Measurements from ENCODE around the gene GPR101.

The GPR101 gene, protein sequence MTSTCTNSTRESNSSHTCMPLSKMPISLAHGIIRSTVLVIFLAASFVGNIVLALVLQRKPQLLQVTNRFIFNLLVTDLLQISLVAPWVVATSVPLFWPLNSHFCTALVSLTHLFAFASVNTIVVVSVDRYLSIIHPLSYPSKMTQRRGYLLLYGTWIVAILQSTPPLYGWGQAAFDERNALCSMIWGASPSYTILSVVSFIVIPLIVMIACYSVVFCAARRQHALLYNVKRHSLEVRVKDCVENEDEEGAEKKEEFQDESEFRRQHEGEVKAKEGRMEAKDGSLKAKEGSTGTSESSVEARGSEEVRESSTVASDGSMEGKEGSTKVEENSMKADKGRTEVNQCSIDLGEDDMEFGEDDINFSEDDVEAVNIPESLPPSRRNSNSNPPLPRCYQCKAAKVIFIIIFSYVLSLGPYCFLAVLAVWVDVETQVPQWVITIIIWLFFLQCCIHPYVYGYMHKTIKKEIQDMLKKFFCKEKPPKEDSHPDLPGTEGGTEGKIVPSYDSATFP

DNA sequence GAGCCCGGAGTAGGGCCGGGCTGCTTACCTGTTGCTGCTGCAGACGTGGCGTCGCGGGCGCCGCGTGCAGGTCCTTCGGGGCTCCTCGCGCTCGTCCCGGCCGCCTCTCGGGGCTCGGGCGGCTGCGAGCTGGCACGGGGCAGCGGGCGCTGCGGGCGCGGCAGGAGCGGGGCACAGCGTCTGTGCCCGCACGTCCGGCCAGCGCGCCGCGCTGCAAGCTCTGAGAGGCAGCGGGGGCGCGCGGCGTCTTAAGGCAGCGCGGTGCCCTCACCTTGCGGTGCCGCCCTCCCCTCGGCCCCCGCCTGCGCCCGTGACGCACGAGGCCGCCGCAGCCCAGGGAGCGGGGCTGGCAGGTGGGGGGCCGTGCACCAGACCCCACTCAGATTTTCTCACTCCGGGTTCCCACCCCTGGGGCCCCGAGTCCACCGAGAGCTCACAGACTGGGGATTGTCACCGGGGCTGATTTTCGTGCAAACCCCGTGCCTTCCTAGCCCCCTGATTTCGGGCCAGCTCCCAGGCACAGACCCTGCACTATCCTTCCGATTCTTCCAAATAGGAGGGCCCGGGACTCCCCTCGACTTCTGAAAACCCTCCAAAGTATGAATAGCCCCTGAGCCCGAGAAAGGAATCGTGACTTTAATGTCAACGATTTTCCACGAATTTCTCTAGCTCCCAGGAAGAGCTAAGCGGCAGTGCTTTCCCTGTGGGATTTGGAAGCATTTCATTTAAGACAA lies at the start of gene GPR101:
Gene GPR101 (minus strand): TSS at position 222 of the 734 bp plus-strand sequence. CDS start 2,321 bp downstream, outside the sequence.
- DNase-seq (ENCODE audit: low spot score) = no peak

DNA sequence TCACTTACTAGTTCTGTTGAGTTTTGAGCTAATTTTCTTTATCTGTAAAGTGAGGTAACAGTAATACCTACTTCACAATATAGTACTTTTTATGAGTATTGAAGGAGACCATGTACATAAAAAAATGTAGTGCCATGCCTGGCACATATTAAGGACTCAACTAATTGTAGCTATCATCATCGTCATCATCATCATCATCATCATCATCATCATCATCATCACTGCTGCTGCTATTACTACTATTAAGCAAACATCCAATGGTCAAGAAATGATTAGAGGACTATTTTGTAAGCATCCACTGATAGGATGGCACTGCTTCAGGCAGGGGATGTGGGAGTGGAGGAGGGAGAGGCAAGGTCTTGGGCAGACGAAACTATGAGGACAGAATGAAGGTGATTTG lies 47.4 kb upstream of the GPR101 start:
- no peak for DNase-seq (ENCODE audit: low spot score)

DNA sequence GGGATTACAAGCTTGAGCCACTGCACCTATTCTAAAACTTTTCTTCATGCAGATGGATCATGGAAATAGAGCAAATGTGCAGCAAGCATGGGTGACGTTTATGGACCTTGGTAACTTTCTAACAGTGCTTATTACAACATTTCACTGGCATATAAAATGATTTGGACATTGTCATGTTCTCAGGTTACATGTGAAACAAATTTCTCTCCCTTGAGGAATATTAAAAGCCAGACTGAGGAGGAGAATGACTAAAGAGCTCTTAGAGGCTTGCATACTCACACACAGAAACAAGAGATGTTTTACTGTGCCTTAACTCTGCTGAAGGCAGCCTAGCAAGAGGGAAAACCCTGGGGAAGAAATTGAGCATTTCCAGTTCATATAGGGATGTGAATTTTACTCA lies 38.6 kb upstream of the GPR101 start:
- no peak for DNase-seq (ENCODE audit: low spot score)

DNA sequence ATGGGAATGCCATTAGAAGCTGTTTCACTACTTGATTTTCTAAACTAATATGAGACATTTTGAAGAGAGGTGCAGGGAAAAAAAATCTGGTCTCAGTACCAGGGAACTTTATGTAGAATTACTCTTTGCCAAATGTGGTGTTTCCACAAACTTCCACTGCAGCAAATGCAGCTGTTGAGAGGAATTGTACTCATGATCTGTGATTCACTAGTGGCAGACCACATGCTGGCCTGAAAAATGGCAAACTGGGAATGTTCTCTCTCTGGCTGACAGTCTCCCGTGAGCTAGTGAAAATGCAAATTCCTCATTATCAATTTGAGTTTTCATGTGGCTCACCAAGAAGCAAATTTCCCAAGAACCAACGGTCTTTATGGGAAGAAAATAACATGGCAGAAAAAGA lies 37.8 kb upstream of the GPR101 start:
- no peak for DNase-seq (ENCODE audit: low spot score)

DNA sequence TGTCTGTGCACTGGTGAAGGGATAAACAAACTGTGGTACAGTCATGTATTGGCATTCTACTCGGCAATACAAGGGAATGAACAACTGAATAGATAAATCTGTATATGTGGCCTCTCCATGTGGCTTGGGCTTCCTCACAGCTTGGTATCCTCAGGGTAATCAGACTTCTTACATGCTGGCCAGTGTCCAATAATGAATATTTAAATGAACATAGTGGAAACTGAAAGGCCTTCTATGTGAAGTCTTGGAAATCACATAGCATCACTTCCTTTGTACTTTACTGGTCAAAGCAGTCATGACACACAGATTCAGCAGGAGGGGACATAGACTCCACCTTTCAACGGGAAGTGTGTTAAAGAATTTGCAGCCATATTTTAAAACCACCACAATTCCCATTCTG lies 33.4 kb upstream of the GPR101 start:
- DNase-seq (ENCODE audit: low spot score) = no peak

DNA sequence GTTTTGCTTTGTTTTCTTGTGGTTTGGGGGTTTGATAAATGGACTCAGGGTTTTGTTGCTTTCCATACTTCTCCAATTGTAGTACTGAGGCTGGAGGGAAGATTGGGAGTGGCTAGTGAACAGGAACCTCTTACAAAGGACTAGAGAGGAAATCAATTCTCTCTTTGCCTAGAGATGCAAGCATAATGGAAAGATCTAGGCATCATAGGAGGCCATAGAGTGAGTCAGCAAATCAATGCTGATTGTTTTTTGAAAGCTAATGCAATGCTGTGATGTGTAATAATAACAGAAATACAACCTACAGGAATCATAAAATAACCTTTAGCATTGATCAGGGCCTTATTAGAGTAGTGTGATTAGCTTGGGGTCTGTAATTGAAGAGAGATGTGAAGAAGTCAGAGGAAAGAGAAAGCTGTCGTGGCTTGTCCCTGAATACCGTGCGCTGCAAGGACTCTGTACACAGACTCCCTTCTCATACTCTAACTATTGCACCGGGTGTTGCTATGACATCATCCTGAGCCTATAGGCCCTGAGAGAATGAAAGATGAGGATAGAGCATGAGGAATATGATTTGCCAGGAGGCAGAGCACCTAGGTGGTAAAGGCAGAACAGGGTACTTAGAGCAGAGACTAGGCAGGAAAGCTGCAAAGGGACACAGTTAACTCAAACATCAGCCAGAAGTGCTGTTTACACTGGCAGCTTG lies 29.3 kb upstream of the GPR101 start:
- no peak for DNase-seq (ENCODE audit: low spot score)

DNA sequence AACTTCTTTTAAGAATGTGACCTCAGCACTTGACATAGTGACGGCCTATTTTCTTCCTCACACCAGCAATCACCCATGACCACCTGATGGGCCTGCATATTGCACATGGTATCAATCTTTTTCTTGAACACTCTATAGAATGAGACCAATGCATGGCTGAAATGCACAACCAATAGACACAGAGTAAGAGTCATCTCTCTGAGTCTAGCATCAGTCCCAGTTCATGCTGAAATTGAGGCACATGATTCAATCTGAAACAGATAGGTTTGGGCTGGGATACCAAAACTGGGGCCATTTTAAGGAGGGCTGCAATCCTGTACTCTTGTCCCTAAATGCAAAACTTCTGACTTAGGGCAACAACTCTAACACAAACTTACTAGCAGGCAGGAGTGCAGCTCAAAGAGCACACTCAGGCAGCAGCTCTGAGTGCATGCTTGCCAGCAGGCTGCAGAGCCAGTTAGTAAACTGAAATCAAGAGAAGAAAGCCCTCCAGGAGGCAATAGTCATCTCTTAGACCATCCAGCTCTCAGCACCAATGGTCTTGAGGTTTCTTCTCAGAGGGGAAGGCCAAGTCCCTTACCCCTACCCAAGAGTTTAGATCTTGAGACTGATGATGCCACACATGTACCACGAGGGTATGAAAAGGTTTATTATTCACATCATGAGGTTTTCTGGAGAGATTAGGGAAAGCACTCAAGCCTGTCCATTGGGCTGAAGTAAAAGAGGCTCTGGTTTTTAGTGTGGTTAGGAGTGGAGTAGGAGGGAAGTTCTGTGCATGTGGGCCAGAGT lies 24.7 kb upstream of the GPR101 start:
- no peak for DNase-seq (ENCODE audit: low spot score)

DNA sequence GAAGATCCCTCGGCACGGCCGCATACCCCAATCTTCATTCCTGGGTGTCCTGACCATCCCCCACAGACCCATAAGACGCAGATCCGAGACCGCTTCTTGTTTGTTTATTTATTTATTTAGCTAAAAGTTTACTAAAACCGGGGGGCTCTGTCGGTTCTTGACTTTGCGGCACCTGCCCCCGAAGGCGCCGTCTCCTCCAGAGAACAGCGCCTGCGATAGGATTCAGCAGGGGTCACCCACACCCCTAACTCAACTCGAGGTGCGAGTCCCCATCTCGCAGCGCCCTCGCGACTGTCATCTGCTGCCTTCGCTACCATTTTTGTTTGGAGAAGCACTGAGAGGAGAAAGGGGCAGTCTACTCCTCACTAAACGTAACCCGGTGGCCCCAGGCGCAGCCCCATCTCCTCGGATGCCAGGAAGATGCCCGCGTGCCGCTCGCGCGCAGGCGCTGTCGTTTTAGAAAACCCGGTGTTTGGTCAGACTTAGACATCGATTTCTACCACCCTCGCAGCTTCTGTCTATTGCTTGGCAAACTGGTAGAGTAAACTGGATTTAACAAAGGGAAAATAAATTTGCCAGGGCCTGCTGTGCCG lies 18.9 kb upstream of the GPR101 start:
- DNase-seq (ENCODE audit: low spot score) = peak; percentile 42

DNA sequence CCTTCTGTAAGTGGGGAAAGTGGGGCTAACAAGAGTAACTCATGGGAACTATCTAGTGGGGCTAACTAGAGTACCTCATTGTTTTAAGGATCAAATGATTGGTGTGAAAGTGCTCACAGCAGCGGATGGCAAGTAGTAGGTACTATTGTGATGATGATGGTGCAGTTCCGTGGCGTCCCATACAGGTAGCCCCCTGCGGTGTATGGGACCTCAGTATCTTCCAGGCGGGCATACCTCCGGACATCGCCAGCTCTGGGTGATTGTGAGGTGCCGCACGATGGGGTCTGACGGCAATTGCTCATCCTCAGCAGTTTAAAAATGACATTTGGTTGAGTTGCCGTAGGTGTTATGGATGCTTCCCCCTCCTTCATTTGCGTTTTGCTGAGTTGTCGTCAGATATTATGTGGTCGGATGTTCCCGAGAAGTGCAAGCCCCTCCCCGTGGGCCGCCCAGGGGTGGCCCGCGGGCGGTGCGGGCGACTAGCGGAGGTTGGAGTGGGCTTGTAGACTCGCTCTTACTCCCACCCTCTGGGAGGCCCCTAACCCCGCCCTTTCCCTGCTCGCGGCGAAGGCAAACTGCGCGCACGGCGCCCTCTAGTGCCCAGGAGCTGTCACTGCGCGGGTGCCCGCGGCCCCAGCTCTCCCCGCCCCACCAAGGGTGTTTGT lies 18.3 kb upstream of the GPR101 start:
- peak; percentile 72 for DNase-seq (ENCODE audit: low spot score)

DNA sequence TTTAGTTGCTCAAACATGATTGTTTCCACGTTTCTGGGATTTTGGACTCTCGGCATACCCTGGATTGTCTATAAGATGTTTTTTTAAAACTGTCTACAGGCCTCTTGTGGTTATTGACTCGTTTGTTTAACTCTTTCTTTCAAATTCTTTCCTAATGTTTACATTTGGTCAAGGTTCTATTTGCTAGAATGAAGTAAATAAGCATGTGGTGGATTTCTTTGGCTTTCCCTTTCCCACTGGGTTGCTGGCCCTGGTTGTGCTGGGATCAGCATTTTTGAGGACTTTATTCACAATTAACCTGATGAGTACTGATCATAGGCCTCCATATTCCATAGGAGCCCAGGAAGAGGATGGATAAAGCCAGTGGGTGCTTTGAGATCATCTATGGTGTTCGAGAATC lies 11.1 kb upstream of the GPR101 start:
- DNase-seq (ENCODE audit: low spot score) = no peak

DNA sequence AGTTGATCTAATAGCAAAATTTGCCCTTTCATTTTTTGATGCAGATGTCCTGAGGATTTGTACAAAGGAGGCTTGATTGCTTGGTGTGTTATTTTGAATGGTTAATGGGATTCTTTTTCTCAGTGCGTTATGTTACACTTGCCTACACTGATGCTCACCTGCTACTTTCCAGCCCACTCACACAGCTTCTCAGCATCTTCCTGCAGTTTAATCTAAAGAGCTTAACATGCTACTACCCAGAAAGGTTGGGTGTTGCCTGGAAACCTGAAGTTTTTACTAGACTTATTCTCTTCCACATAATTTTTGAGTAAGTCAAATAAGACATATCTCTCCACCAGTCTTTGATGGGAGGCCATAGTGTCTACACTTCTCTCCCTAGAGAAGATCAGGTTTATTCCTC lies 9.9 kb upstream of the GPR101 start:
- DNase-seq (ENCODE audit: low spot score) = no peak

DNA sequence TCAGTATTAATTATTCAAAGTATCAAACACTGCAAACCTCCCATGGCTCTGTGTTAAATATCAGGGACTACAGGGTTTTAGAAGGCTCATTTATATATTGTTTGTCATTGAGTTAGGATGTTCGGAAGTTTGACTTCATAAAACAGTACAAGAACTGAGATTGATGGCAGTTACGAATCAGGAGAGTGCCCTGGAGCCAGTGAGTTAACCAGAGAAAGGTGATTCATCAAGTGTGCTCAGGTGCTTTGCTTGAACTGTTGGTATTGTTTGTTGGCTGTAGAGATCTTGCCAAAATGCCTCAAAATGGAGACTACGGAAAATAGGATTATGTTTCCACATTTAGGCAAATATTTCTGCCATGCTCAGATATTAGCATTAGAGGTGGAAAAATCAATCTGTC lies 7.5 kb upstream of the GPR101 start:
- no peak for DNase-seq (ENCODE audit: low spot score)

DNA sequence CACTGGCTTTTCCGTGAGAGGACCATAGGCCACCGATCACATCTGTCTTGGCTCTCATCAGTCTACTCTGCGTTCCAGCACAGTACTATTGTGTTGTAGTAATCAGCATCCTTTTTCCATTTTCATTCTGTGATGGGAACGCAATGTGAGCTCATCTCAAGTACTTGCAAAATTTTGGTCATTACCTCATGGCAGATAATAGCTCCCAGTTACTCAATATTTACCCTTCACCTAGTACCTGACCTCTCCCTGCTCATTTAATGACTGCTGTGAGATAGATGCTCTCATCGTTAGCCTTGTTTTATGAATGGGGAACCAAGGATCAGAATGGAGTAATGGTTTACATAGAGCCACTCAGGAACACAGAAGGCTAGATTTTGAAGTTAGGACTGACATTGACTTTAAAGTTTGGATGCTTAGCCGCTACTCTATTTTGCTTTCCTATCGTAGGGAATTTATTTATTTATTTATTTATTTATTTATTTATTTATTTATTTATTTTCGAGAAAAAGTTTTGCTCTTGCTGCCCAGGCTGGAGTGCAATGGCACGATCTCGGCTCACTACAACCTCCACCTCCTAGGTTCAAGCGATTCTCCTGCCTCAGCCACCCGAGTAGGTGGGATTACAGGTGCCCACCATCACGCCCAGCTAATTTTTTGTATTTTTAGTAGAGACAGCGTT lies 6.5 kb upstream of the GPR101 start:
- no peak for DNase-seq (ENCODE audit: low spot score)

DNA sequence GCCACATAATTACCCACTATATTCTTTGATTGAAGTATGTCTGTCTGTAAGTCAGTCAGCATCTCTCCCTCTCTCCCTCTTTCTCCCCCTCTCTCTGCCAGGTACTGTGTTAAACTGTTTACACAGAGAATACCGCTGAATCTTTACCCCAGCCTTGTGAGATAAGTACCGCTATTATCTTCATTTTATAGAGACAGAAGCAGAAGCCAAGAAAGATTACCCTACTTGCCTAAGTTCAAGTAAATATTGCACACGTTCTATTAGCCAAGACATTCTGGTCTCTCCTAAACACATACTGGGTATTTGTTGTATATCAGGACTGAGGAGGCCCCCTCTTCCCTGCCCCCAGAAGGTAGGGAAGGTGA lies 695 bp upstream of the GPR101 start:
- DNase-seq (ENCODE audit: low spot score) = no peak

DNA sequence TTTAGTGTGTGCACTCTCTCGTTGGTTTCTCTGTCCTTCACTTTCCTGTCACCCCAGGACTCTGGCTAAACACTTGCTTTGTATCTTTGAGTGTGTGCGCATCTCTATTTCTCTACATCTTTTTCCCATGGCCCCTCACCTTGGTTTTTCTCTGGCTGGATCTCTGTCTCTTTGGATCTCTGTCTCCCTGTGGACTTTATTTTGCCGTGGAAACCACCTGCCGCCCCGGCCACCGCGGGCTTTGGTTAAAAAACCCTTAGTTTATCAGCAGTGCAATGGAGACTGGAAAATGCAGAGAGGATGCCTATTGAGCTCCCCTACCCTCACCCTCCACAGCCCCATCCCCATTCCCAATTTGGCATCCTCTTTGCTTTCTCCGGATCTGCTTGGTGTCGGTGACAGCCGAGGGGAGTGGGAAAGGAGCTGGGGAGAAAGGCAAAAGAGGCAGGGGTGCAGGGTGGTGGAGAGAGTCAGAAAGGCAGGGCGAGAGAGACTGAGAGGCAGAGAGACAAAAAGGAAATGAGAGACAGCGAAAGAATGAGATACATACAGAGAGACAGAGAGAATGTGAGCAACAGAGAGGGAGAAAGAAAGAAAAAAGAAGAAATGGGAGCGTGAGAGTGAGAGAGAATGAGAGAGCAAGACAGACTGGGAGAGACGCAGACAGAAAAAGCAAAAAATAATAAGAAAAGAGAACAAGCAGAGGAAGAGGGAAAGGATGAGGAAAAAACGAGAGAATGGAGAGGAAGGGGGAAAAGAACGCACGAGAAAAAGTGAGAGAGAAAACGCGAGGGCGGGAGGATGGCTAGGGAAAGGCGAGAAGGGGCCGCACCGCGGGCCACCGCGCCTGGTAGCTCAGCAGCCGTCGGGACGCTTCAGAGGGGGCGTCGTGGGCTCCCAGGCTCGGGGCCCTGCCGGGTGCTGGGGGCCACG lies 688 bp downstream of the GPR101 start:
- DNase-seq (ENCODE audit: low spot score) = no peak

DNA sequence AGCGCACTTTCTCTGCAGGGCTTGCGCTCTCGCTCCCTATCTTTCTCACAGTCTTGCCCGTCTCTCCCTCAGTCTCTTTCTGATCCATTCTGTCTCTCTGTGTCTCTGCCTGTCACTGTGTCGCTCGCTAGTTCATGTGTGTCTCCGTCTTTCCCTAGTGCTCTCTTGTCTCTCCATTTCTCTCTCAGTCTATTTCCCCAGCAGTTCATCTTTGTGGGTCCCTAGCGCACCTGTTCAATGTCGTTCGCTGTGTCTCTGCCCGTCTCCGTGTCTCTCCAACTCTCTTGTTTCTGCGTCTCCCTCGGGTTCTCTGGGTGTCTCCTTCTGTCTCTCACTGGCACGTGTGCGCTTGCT lies 1.5 kb downstream of the GPR101 start:
- DNase-seq (ENCODE audit: low spot score) = no peak

DNA sequence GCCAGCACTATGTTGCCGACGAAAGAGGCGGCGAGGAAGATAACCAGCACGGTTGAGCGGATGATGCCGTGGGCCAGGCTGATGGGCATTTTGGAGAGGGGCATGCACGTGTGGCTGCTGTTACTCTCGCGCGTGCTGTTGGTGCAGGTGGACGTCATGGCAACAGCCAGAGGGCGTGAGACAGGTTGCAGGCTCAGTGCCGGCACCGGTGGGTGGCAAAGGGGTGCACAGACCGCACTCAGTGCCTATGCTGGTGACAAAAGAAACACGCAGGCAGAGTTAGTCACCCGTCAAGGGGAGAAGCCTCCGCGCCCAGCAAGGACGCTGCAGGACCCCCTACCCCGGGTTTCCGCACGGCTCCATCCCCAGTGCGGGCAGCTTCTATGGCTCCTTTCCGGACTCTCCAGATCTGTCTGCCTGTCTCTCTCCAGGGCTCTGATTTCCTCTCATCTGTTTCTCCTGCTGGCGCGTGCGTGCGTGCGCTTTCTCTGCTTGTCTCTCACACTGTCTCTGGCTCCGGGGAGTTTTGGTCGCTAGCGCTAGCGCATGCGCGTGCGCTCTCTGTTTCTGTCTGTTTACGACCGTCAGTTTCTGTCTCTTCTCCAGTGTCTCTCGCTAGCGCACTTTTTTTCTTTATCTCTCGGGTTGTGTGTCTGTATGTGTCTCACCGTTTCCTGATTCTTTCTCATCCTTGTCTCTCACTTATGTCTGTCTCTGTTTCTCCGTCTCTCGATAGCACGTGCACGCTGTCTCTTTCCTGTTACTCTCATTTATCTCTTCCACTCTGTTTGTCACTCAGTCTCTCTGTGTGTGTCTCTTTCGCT lies 2.1 kb downstream of the GPR101 start:
- peak; percentile 70 for DNase-seq (ENCODE audit: low spot score)

DNA sequence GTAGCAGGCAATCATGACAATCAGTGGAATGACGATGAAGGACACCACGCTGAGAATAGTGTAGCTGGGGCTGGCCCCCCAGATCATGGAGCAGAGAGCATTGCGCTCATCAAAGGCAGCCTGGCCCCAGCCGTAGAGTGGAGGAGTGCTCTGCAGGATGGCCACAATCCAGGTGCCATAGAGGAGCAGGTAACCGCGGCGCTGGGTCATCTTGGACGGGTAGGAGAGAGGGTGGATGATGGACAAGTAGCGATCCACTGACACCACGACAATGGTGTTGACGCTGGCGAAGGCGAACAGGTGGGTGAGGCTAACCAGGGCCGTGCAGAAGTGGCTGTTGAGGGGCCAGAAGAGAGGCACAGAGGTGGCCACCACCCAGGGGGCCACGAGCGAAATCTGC lies 2.8 kb downstream of the GPR101 start:
- DNase-seq (ENCODE audit: low spot score) = no peak

DNA sequence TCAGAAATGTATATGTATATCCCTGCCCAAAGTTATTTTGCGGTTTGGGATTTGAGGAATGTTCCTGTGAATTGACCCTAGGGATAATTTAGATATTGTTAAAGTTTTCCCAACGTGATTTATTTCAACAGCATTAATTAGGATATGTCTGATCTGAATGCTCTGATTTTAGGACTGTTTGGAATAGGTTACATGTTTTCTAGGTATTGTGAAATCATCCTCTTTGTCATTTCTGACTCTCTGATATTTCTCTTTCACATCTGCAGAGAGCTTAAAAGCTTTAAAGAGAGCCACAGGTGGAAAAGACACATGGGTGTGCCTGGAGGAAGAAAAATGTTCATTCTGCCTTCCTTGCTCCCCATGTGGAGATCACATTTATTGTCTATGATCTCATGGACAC lies 5.1 kb downstream of the GPR101 start:
- no peak for DNase-seq (ENCODE audit: low spot score)

Data from AG20443 (cell line).